Fibroblast of pulmonary artery (primary cell): ENCODE results near the gene NRSN1.

ENCODE experiments used
- DNase-seq: peaks from one replicate; pipeline ENCODE4 v3.0.0-alpha.2; 2010; ENCODE audit warnings: low read depth
- H3K4me3 ChIP-seq: replicated peaks from 2 replicates; pipeline ENCODE4 v1.5.1; 2011; ENCODE audit warnings: low read depth, mild to moderate bottlenecking, control low read depth, low read length, moderate library complexity
- TF ChIP-seq, protein P1 (sequence below): IDR thresholded peaks from 2 replicates; pipeline ENCODE4 v1.5.1; 2011; ENCODE audit warnings: mild to moderate bottlenecking, control low read depth, low read length, inconsistent platforms; ENCODE audit errors: missing control alignments

NRSN1 gene

DNA sequence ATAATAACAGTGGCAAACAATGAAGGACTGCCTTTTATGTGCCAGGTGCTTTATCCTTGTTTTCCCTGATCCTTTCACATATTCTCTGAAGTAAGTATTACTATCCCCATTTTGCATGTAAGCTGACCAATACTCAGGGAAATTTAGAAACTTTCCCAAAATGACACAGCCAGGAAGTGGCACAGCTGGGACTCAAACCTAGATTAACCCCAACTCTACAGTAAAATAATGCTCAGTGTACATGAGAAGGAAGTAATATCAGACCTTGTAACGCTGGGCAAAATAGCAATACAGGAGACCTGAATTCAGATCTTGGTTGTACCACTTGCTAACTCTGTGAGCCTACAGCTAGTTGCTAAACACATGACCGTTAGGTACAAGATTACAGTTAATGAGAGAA, 26.8 kb upstream of the NRSN1 start:
- no peak overlapping the region for H3K4me3 ChIP-seq
- TF ChIP-seq, protein P1, sequence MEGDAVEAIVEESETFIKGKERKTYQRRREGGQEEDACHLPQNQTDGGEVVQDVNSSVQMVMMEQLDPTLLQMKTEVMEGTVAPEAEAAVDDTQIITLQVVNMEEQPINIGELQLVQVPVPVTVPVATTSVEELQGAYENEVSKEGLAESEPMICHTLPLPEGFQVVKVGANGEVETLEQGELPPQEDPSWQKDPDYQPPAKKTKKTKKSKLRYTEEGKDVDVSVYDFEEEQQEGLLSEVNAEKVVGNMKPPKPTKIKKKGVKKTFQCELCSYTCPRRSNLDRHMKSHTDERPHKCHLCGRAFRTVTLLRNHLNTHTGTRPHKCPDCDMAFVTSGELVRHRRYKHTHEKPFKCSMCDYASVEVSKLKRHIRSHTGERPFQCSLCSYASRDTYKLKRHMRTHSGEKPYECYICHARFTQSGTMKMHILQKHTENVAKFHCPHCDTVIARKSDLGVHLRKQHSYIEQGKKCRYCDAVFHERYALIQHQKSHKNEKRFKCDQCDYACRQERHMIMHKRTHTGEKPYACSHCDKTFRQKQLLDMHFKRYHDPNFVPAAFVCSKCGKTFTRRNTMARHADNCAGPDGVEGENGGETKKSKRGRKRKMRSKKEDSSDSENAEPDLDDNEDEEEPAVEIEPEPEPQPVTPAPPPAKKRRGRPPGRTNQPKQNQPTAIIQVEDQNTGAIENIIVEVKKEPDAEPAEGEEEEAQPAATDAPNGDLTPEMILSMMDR, result no peak
- DNase-seq, result no peak

DNA sequence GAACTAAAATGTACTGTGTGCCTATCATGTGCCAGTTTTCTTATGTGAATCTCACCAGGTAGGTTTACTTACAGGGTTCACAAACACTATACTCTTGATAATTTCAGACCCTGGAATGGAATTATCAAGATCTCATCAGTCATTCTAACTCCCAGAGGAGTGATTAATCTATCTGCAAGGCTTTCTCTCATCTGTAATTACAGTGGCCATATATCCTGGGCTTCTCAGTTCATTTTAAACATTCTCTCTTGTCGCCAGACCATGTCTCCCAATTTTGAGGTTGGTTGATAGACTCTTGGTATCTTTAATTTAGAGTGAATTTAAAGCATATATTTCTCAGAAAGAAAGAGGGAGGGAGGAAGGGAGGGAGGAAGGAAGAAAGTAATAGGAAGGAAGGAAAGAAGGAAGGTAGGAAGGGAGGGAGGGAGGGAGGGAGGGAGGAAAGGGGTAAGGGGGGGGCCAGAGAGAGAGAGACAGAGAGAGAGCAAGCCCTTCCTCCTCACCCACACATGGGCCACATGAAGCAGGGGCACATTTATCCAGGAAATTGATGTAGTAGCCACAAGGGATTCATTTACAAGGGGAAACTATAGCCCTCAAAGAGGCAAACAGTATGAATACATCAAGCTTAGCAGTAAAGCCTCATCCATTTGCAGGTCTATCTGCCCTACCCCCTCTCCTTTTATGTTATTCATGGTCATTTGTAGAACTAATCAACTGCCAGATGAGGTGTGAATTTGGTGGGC, 25.8 kb upstream of the NRSN1 start:
- no peak overlapping the region for H3K4me3 ChIP-seq
- TF ChIP-seq, protein P1, result no peak
- no peak for DNase-seq

DNA sequence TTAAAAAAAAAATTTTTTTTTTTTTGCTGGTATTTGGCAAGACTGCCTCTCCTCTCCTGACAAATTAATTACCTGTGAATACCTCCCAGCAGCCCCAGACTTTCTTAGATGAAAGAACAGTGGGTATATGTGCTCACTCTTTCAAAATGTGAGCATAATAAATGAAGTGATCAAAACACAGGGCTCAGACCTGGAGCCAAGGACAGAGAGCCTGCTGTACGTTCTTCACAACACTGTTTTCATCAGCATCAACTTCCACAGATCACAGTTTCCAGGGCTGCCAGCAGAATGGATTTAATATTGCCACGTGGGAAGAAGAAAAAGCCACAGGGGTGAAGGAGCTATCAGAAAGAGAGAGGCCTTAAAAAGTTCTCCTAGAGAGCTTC, 25.3 kb upstream of the NRSN1 start:
- TF ChIP-seq, protein P1, result no peak
- H3K4me3 ChIP-seq, result no peak overlapping the region
- no peak for DNase-seq

DNA sequence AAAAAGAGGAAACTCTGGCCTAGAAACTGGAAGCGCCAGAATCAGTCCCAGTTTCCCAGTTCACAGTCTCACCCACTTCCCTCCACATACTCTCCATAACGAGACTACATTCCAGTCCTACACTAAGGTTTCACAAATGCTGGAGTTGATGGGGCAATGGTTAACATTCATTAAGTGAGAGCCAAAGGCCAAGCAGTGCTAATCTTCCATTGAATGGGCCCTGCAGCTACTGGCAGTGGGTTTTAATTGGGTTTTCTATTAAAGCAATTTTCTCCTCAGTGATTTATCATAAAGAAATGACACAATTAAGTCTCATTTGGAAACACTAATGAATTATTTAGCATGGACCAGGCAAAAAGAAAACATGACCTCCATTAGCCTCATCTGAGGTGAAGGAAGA, 20.8 kb upstream of the NRSN1 start:
- no peak overlapping the region for H3K4me3 ChIP-seq
- TF ChIP-seq, protein P1, result no peak
- no peak for DNase-seq

DNA sequence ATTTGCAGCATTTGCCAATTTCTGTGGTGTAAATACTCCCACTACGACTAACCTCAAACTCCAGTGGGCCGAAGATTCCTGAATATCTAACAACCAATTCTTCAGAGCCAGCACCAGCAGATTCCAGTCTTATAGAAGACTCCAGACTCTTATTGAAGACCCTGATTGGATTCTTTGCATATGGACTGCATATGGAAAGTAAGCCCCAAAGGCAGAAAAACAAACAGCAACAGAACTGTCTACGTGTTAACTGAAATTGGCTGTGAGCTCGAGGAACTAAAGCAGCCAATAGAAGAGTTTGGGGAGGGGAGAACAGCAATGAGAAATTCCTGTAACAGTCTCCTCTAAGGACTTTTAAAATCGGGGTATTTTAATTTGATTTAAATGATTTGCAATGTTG, 19.7 kb upstream of the NRSN1 start:
- TF ChIP-seq, protein P1, result no peak
- DNase-seq, result no peak
- H3K4me3 ChIP-seq, result no peak overlapping the region

DNA sequence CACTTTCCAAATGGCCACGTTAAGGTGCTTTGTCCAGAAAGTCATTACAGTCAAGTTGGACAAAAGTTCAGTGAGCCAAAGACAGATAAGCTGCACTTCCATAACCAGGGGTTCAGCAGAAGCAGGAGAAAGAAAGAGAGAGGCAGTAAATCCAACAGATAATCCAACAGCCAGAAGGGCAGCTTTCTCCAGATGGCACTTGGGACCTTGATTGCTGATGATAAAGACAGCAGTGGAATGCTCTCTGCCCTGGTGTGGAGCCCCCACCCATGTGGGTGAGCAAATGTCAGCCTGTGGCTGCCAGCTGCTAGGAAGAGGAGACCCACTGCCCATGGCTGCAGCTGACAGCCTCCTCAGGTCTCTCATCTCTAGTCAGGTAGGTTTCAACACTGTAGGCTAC, 18.7 kb upstream of the NRSN1 start:
- H3K4me3 ChIP-seq, result no peak overlapping the region
- TF ChIP-seq, protein P1, result no peak
- DNase-seq, result no peak

DNA sequence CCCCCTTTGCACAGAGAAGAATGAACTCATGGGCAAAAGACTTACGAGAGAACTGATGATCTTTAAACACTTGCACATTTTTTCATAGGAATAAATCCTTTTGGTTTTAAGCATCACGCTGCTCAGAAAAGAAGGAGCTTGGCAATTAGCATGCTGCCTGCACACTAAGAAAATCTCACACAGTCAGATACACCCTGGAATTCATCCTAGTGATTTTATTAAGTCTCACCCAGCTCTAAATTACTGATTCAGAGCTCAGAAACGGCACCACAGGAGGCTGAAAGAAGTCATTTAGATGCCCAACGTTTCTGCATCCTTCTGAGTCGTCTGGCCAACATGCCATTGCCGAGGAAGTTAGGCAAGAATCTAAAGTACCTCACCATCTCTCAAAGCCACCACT, 18.0 kb upstream of the NRSN1 start:
- TF ChIP-seq, protein P1, result no peak
- no peak for DNase-seq
- no peak overlapping the region for H3K4me3 ChIP-seq
